Measurements from ENCODE around the gene RIBC1. TPM values are rescaled to one million over a fixed set of nuclear protein-coding genes. Genes with fewer than 3 reads are reported as not detected.

The RIBC1 gene
- total RNA-seq, 1 experiment from 2014 or later, result 0.88 TPM

DNA sequence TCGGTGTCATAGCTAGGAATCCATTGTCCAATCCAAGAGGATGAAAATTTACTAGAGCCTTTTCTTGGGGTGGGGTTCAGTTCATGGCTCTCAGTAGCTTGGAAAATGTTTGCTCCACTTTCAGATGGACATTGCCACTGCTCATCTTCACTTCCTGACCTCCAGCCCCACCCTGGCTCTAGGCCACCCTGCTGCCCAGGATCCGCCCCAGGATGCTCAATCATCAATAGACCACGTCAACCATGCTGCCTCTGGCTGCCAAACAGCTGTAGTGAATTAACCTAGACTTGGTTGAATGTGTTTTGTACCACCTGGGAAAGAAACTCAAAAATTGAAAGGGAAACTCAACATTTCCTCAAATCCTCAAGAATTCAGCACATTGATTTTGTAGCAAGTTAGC lies 48.7 kb downstream of the RIBC1 start:
- Histone ChIP-seq H3K27me3 (replicated peaks; ENCODE audit: control insufficient read depth, insufficient read depth, low read length) (no peaks in the 10 kb centered on the region), H3K4me3 (ENCODE audit: low read depth, low read length) (no peak overlapping the region), H3K36me3 (ENCODE audit: control insufficient read depth, insufficient read depth, low read length) (no peaks in the 10 kb centered on the region), H3K4me1 (no peaks in the 10 kb centered on the region), H3K9me3 (no peaks in the 10 kb centered on the region)
- H3K4me1 Mint-ChIP-seq (ENCODE audit: low read depth, unreplicated experiment), result no peaks in the 10 kb centered on the region
- no peak for TF ChIP-seq CTCF (IDR thresholded peaks at IDR 0.05; ENCODE audit: insufficient read depth in 1 of 2, low read depth in 1 of 2, low read length in 1 of 2, severe bottlenecking in 1 of 2, unreplicated experiment in 1 of 2)
- no peaks in the 10 kb centered on the region for H3K9me3 Mint-ChIP-seq (ENCODE audit: unreplicated experiment)
- CTCF ChIA-PET, result no interaction called here
- DNase-seq, result no peak
- no peaks in the 10 kb centered on the region for H3K36me3 Mint-ChIP-seq (ENCODE audit: insufficient read depth, unreplicated experiment)
- BruUV-seq (replicated peaks), result no TSS peak
- POLR2A ChIA-PET, result no interaction called here
- no peak overlapping the region for H3K27ac Mint-ChIP-seq (ENCODE audit: unreplicated experiment)
- intact Hi-C loops (cut with micrococcal nuclease; ENCODE audit: unreplicated experiment), result no loop called here
- H3K27me3 Mint-ChIP-seq (ENCODE audit: insufficient read depth, unreplicated experiment), result peaks cover 8% of the 10 kb centered on the region
- no peak overlapping the region for H3K4me3 Mint-ChIP-seq (ENCODE audit: unreplicated experiment)

GRCh38 chrX:53474707-53475106 lies 52.0 kb downstream of the RIBC1 start:
- no TSS peak for BruUV-seq (replicated peaks)
- H3K4me3 Mint-ChIP-seq (ENCODE audit: unreplicated experiment), result no peak overlapping the region
- TF ChIP-seq CTCF (IDR thresholded peaks at IDR 0.05; ENCODE audit: insufficient read depth in 1 of 2, low read depth in 1 of 2, low read length in 1 of 2, severe bottlenecking in 1 of 2, unreplicated experiment in 1 of 2), result no peak

DNA sequence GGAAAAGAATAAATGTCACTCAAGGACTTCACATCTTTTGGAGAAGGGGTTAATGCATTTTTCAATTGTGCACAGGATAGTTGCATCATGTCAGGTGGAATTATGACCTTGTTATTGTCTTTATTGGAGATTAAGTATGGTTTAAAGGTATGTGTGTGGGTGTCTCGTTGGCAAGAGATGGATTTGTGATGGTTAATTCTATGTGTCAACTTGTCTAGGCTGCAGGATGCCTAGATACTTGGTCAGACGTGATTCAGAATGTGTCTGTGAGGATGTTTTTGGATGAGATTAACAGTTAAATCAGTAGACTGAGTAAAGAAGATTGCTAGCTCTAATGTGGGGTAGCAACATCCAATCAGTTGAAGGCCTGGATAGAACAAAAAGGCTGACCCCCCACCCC lies 53.7 kb downstream of the RIBC1 start:
- DNase-seq, result no peak
- CTCF ChIA-PET, result no interaction called here
- no peaks in the 10 kb centered on the region for H3K4me1 Mint-ChIP-seq (ENCODE audit: low read depth, unreplicated experiment)
- H3K4me3 Mint-ChIP-seq (ENCODE audit: unreplicated experiment), result no peak overlapping the region
- no peaks in the 10 kb centered on the region for H3K36me3 Mint-ChIP-seq (ENCODE audit: insufficient read depth, unreplicated experiment)
- no TSS peak for BruUV-seq (replicated peaks)
- Histone ChIP-seq H3K4me3 (ENCODE audit: low read depth, low read length) (no peak overlapping the region), H3K4me1 (no peaks in the 10 kb centered on the region), H3K27me3 (replicated peaks; ENCODE audit: control insufficient read depth, insufficient read depth, low read length) (no peaks in the 10 kb centered on the region), H3K36me3 (ENCODE audit: control insufficient read depth, insufficient read depth, low read length) (no peaks in the 10 kb centered on the region), H3K9me3 (no peaks in the 10 kb centered on the region)
- intact Hi-C loops (cut with micrococcal nuclease; ENCODE audit: unreplicated experiment), result no loop called here
- H3K27ac Mint-ChIP-seq (ENCODE audit: unreplicated experiment), result no peak overlapping the region
- POLR2A ChIA-PET, result no interaction called here
- H3K9me3 Mint-ChIP-seq (ENCODE audit: unreplicated experiment), result no peaks in the 10 kb centered on the region
- no peak for TF ChIP-seq CTCF (IDR thresholded peaks at IDR 0.05; ENCODE audit: insufficient read depth in 1 of 2, low read depth in 1 of 2, low read length in 1 of 2, severe bottlenecking in 1 of 2, unreplicated experiment in 1 of 2)
- peaks cover 3% of the 10 kb centered on the region for H3K27me3 Mint-ChIP-seq (ENCODE audit: insufficient read depth, unreplicated experiment)

More at GRCh38 chrX:53474707-53475106, 52.0 kb downstream of the RIBC1 start:
- H3K4me1 Mint-ChIP-seq (ENCODE audit: low read depth, unreplicated experiment), result no peaks in the 10 kb centered on the region
- DNase-seq, result no peak
- Histone ChIP-seq H3K4me3 (ENCODE audit: low read depth, low read length) (no peak overlapping the region), H3K36me3 (ENCODE audit: control insufficient read depth, insufficient read depth, low read length) (no peaks in the 10 kb centered on the region), H3K27me3 (replicated peaks; ENCODE audit: control insufficient read depth, insufficient read depth, low read length) (no peaks in the 10 kb centered on the region), H3K9me3 (no peaks in the 10 kb centered on the region), H3K4me1 (no peaks in the 10 kb centered on the region)
- peaks cover 5% of the 10 kb centered on the region for H3K27me3 Mint-ChIP-seq (ENCODE audit: insufficient read depth, unreplicated experiment)
- CTCF ChIA-PET, result no interaction called here
- no peaks in the 10 kb centered on the region for H3K36me3 Mint-ChIP-seq (ENCODE audit: insufficient read depth, unreplicated experiment)
- POLR2A ChIA-PET, result no interaction called here
- no peaks in the 10 kb centered on the region for H3K9me3 Mint-ChIP-seq (ENCODE audit: unreplicated experiment)
- no peak overlapping the region for H3K27ac Mint-ChIP-seq (ENCODE audit: unreplicated experiment)
- intact Hi-C loops (cut with micrococcal nuclease; ENCODE audit: unreplicated experiment), result no loop called here
